Measurements from ENCODE around the gene ARMC9.

- TF ChIP-seq CTCF (IDR thresholded peaks at IDR 0.05) = no peak
- no peak for TF ChIP-seq POLR2A (IDR thresholded peaks at IDR 0.05)
These were observed 224.7 kb downstream of the ARMC9 start for GRCh38 chr2:231423176-231423575.

Measured in uterus (tissue), 2 donors.